Astrocyte (in vitro differentiated cells and primary cell): ENCODE measurements around the gene ELANE.

Experiments used
- CTCF ChIP-seq: IDR thresholded peaks from 2 replicates; pipeline ENCODE4 v1.5.1; 2011; ENCODE audit warnings: low read depth, mild to moderate bottlenecking, inconsistent platforms, low read length, moderate library complexity; ENCODE audit not compliant: insufficient read depth
- EZH2 ChIP-seq: IDR thresholded peaks from 2 replicates; pipeline ENCODE4 v1.6.1; 2012; ENCODE audit warnings: mild to moderate bottlenecking, low read length, inconsistent platforms; ENCODE audit not compliant: insufficient read depth

GRCh38 chr19:892894-893689, 41.0 kb downstream of the ELANE start, which contains the start of the genes MED16 and RNU6-9:
- TF ChIP-seq EZH2: no peak
- TF ChIP-seq CTCF: no peak
